HCT116 (cell line): ENCODE results near the gene KCNK4.

ENCODE experiments used
- POLR2A ChIP-seq: IDR thresholded peaks from 2 replicates; pipeline ENCODE4 v1.7.0; 2011; ENCODE audit warnings: borderline replicate concordance; ENCODE audit not compliant: insufficient read depth, insufficient read length; ENCODE audit errors: extremely low read depth
- ZBTB33 ChIP-seq: IDR thresholded peaks from 2 replicates; pipeline ENCODE4 v1.6.1; 2011; ENCODE audit warnings: mild to moderate bottlenecking, low read length, moderate library complexity; ENCODE audit not compliant: insufficient replicate concordance; ENCODE audit errors: extremely low read depth
- TF ChIP-seq, protein P1 (sequence below): IDR thresholded peaks from 2 replicates; pipeline ENCODE4 v1.6.1; 2012; ENCODE audit warnings: low read depth
- TF ChIP-seq, protein P2 (sequence below), 3 experiments: fragments of 200-600 bp in 1 of 3; sonication (generic) in 1 of 3; IDR thresholded peaks in 2 of 3; conservative IDR thresholded peaks in 1 of 3; 2 replicates each; pipeline ENCODE4 v1.5.1; 2012 to 2017; ENCODE audit warnings: low read depth in 2 of 3, low read length in 2 of 3, antibody characterized with exemption in 1 of 3, borderline replicate concordance in 1 of 3, control low read depth in 1 of 3, mild to moderate bottlenecking in 1 of 3, mixed read lengths in 1 of 3, mixed run types in 1 of 3, moderate library complexity in 1 of 3; ENCODE audit not compliant: insufficient read depth in 1 of 3

GRCh38 chr11:64341851-64342791, 51.0 kb downstream of the KCNK4 start:
- TF ChIP-seq, protein P1, sequence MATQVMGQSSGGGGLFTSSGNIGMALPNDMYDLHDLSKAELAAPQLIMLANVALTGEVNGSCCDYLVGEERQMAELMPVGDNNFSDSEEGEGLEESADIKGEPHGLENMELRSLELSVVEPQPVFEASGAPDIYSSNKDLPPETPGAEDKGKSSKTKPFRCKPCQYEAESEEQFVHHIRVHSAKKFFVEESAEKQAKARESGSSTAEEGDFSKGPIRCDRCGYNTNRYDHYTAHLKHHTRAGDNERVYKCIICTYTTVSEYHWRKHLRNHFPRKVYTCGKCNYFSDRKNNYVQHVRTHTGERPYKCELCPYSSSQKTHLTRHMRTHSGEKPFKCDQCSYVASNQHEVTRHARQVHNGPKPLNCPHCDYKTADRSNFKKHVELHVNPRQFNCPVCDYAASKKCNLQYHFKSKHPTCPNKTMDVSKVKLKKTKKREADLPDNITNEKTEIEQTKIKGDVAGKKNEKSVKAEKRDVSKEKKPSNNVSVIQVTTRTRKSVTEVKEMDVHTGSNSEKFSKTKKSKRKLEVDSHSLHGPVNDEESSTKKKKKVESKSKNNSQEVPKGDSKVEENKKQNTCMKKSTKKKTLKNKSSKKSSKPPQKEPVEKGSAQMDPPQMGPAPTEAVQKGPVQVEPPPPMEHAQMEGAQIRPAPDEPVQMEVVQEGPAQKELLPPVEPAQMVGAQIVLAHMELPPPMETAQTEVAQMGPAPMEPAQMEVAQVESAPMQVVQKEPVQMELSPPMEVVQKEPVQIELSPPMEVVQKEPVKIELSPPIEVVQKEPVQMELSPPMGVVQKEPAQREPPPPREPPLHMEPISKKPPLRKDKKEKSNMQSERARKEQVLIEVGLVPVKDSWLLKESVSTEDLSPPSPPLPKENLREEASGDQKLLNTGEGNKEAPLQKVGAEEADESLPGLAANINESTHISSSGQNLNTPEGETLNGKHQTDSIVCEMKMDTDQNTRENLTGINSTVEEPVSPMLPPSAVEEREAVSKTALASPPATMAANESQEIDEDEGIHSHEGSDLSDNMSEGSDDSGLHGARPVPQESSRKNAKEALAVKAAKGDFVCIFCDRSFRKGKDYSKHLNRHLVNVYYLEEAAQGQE: no peak
- no peak for TF ChIP-seq ZBTB33
- TF ChIP-seq POLR2A: peak; percentile 58
- TF ChIP-seq, protein P2, sequence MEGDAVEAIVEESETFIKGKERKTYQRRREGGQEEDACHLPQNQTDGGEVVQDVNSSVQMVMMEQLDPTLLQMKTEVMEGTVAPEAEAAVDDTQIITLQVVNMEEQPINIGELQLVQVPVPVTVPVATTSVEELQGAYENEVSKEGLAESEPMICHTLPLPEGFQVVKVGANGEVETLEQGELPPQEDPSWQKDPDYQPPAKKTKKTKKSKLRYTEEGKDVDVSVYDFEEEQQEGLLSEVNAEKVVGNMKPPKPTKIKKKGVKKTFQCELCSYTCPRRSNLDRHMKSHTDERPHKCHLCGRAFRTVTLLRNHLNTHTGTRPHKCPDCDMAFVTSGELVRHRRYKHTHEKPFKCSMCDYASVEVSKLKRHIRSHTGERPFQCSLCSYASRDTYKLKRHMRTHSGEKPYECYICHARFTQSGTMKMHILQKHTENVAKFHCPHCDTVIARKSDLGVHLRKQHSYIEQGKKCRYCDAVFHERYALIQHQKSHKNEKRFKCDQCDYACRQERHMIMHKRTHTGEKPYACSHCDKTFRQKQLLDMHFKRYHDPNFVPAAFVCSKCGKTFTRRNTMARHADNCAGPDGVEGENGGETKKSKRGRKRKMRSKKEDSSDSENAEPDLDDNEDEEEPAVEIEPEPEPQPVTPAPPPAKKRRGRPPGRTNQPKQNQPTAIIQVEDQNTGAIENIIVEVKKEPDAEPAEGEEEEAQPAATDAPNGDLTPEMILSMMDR (IDR thresholded peaks at IDR 0.05 in 2 of 3, conservative IDR thresholded peaks at IDR 0.05 in 1 of 3; ENCODE audit: borderline replicate concordance in 1 of 3, insufficient read depth in 1 of 3, low read depth in 2 of 3, low read length in 2 of 3): peak in 1 of 3 experiments; percentile 51; a peak in 3 of 6 replicates
